ENCODE measurements around the gene MAST4.

MAST4 gene

DNA sequence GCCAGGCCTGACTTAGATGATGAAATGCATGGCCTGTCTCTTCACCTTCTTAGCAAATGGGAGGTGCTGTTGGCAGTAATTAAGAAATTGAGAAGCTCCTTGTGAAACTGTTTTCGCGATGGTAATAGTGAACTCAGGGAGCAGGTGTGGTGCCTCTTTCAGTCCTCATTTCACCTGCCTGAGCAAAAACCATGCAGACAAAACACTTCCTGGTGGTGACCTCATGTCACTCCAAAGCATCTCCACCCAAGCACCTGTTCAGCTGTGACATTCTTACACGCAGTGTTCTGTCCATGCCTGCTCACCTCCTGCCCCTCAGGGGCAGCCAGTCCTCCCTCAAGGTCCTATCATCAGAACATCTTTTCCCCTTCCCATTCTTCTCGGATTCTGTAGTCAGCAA, 453.9 kb downstream of the MAST4 start:
- Histone ChIP-seq H3K27me3 (ENCODE audit: control insufficient read depth in 1 of 2, insufficient read depth in 2 of 2, low read length in 2 of 2) (no peaks in the 10 kb centered on the region), H3K36me3 (ENCODE audit: control insufficient read depth in 2 of 2, insufficient read depth in 2 of 2, low read length in 2 of 2) (no peaks in the 10 kb centered on the region), H3K27ac (ENCODE audit: low read length) (no peak overlapping the region), H3K4me3 (ENCODE audit: low read length in 2 of 2) (no peak overlapping the region), H3K9ac (ENCODE audit: low read length in 2 of 2) (no peak overlapping the region), H3K4me1 (ENCODE audit: control insufficient read depth, insufficient read depth, low read length) (peaks cover 9% of the 10 kb centered on the region), H3K9me3 (ENCODE audit: control insufficient read depth in 2 of 2, low read length in 2 of 2) (no peaks in the 10 kb centered on the region)

GRCh38 chr5:67050635-67051034, 454.4 kb downstream of the MAST4 start:
- Histone ChIP-seq H3K27ac (ENCODE audit: low read length) (no peak overlapping the region), H3K9me3 (ENCODE audit: control insufficient read depth in 2 of 2, low read length in 2 of 2) (no peaks in the 10 kb centered on the region), H3K27me3 (ENCODE audit: control insufficient read depth in 1 of 2, insufficient read depth in 2 of 2, low read length in 2 of 2) (no peaks in the 10 kb centered on the region), H3K9ac (ENCODE audit: low read length in 2 of 2) (no peak overlapping the region), H3K4me1 (ENCODE audit: control insufficient read depth, insufficient read depth, low read length) (peaks cover 9% of the 10 kb centered on the region), H3K36me3 (ENCODE audit: control insufficient read depth in 2 of 2, insufficient read depth in 2 of 2, low read length in 2 of 2) (no peaks in the 10 kb centered on the region), H3K4me3 (ENCODE audit: low read length in 2 of 2) (no peak overlapping the region)

DNA sequence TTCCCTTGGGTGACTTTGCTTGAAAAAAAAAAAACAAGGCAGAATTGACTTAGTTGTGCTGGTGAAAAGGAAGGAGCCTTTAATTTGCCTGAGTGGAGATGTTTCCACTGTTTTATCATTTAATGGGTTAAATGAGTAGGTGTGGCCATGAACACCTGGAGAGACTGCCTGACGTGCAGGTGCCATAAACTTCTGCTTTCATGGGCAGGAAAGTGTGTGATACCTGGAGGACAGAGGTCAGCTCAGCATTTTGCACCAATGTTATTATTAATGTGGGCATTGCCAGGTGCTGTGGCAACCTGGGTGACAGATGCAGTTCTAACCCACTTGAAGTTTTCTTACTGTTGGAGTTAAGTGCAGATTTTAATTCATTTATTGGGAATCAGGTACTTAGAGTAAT, 455.0 kb downstream of the MAST4 start:
- no peak overlapping the region for H3K27ac ChIP-seq (ENCODE audit: low read length)

GRCh38 chr5:67052034-67052433, 455.8 kb downstream of the MAST4 start:
- Histone ChIP-seq H3K4me3 (ENCODE audit: low read length in 2 of 2) (no peak overlapping the region), H3K9ac (ENCODE audit: low read length in 2 of 2) (no peak overlapping the region), H3K36me3 (ENCODE audit: control insufficient read depth in 2 of 2, insufficient read depth in 2 of 2, low read length in 2 of 2) (peaks cover 0 to 2% of the 10 kb centered on the region in 2 donors), H3K4me1 (ENCODE audit: control insufficient read depth, insufficient read depth, low read length) (peaks cover 2% of the 10 kb centered on the region), H3K27ac (ENCODE audit: low read length) (no peak overlapping the region), H3K27me3 (ENCODE audit: control insufficient read depth in 1 of 2, insufficient read depth in 2 of 2, low read length in 2 of 2) (no peaks in the 10 kb centered on the region), H3K9me3 (ENCODE audit: control insufficient read depth in 2 of 2, low read length in 2 of 2) (no peaks in the 10 kb centered on the region)

More for the DNA sequence above, 455.0 kb downstream of the MAST4 start:
- H3K4me3 ChIP-seq (ENCODE audit: low read length in 2 of 2) = no peak overlapping the region
- peaks cover 5% of the 10 kb centered on the region for H3K4me1 ChIP-seq (ENCODE audit: control insufficient read depth, insufficient read depth, low read length)
- H3K27me3 ChIP-seq (ENCODE audit: control insufficient read depth in 1 of 2, insufficient read depth in 2 of 2, low read length in 2 of 2) = no peaks in the 10 kb centered on the region
- no peaks in the 10 kb centered on the region for H3K36me3 ChIP-seq (ENCODE audit: control insufficient read depth in 2 of 2, insufficient read depth in 2 of 2, low read length in 2 of 2)
- no peaks in the 10 kb centered on the region for H3K9me3 ChIP-seq (ENCODE audit: control insufficient read depth in 2 of 2, low read length in 2 of 2)
- H3K9ac ChIP-seq (ENCODE audit: low read length in 2 of 2) = no peak overlapping the region

DNA sequence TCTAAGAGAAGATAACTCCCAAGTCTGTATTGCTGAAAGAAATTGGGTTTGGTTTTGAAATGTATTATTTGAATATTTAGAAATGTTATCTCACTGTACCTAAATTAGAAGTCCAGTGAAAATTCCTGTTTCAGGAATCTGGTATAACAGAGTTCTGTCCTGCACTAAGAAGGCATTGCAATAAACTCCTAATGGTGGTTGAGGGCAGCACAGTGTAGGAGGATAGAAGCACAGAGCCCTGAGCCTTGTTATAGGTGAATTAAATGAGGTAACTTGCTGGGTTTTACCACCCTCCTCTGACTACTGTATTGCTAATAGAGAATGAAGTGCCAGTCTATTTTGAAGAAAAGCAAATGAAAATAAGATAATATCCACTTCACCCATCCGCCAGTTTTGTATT, 457.0 kb downstream of the MAST4 start:
- no peak overlapping the region for H3K4me3 ChIP-seq (ENCODE audit: low read length in 2 of 2)
- no peaks in the 10 kb centered on the region for H3K9me3 ChIP-seq (ENCODE audit: control insufficient read depth in 2 of 2, low read length in 2 of 2)
- H3K9ac ChIP-seq (ENCODE audit: low read length in 2 of 2) = no peak overlapping the region
- H3K4me1 ChIP-seq (ENCODE audit: control insufficient read depth, insufficient read depth, low read length) = no peaks in the 10 kb centered on the region
- H3K36me3 ChIP-seq (ENCODE audit: control insufficient read depth in 2 of 2, insufficient read depth in 2 of 2, low read length in 2 of 2) = peaks cover 0 to 3% of the 10 kb centered on the region in 2 donors
- H3K27me3 ChIP-seq (ENCODE audit: control insufficient read depth in 1 of 2, insufficient read depth in 2 of 2, low read length in 2 of 2) = no peaks in the 10 kb centered on the region
- H3K27ac ChIP-seq (ENCODE audit: low read length) = no peak overlapping the region

GRCh38 chr5:67058998-67059743, 463.0 kb downstream of the MAST4 start:
- Histone ChIP-seq H3K36me3 (ENCODE audit: control insufficient read depth in 2 of 2, insufficient read depth in 2 of 2, low read length in 2 of 2) (peaks cover 0 to 3% of the 10 kb centered on the region in 2 donors), H3K27me3 (ENCODE audit: control insufficient read depth in 1 of 2, insufficient read depth in 2 of 2, low read length in 2 of 2) (no peaks in the 10 kb centered on the region), H3K4me3 (ENCODE audit: low read length in 2 of 2) (no peak overlapping the region), H3K27ac (ENCODE audit: low read length) (no peak overlapping the region), H3K9ac (ENCODE audit: low read length in 2 of 2) (no peak overlapping the region), H3K9me3 (ENCODE audit: control insufficient read depth in 2 of 2, low read length in 2 of 2) (no peaks in the 10 kb centered on the region), H3K4me1 (ENCODE audit: control insufficient read depth, insufficient read depth, low read length) (no peaks in the 10 kb centered on the region)

DNA sequence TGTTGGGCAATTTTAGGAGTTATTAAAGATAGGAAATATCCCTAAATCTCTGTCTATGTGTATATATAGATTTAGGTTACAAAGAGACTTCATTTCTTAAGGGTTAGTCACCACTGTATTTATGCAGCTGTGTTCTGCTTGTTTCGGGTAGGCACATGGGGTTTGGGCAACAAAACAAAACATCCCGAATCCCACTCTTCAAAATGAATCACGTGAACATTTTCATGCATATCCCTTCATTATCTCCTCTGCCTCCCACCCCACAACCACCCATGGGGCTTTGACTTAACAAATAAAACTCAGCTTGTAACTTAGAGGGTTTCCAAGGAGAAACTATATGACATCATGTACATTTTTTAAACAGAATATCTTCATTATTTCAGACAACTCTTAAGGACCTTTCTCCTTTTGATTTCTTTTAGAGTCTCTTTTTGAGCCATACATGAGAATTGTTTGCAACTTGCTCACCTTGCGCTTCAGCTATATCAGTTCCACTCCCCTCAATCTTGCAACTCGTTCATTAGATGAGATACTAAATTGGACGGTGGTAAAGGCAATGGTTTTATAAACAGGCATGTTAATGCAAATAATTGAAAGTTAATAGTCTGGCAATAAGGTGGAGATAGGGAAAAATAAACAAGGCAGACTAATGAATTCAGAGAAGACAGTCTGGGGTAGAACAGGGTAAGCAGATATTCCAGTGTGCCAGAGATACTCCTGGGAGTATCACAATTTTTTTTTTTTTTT, 463.7 kb downstream of the MAST4 start:
- Histone ChIP-seq H3K36me3 (ENCODE audit: control insufficient read depth in 2 of 2, insufficient read depth in 2 of 2, low read length in 2 of 2) (peaks cover 0 to 3% of the 10 kb centered on the region in 2 donors), H3K4me1 (ENCODE audit: control insufficient read depth, insufficient read depth, low read length) (no peaks in the 10 kb centered on the region), H3K27ac (ENCODE audit: low read length) (no peak overlapping the region), H3K4me3 (ENCODE audit: low read length in 2 of 2) (no peak overlapping the region), H3K9ac (ENCODE audit: low read length in 2 of 2) (no peak overlapping the region), H3K9me3 (ENCODE audit: control insufficient read depth in 2 of 2, low read length in 2 of 2) (no peaks in the 10 kb centered on the region), H3K27me3 (ENCODE audit: control insufficient read depth in 1 of 2, insufficient read depth in 2 of 2, low read length in 2 of 2) (no peaks in the 10 kb centered on the region)

DNA sequence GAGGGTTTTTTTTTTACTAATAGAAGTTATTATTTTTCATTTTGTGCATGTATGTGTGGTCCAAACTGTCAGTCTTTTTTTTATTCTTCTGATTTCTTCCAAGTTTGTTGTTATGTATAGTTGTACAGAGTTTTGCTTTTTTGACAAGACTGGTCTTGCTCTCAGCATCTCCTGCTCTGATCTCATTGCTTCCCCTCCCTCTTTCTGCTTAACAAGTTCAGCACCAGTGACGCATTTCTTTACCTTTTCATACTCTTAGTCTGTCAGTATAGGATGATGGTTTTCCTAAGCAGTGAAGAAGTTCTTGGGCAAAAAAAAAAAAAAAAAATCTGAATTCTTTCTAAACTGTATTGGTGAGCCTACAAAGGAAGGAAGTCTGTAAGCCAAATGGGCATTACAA, 465.3 kb downstream of the MAST4 start:
- Histone ChIP-seq H3K4me3 (ENCODE audit: low read length in 2 of 2) (no peak overlapping the region), H3K4me1 (ENCODE audit: control insufficient read depth, insufficient read depth, low read length) (no peaks in the 10 kb centered on the region), H3K36me3 (ENCODE audit: control insufficient read depth in 2 of 2, insufficient read depth in 2 of 2, low read length in 2 of 2) (peaks cover 0 to 3% of the 10 kb centered on the region in 2 donors), H3K27ac (ENCODE audit: low read length) (no peak overlapping the region), H3K9ac (ENCODE audit: low read length in 2 of 2) (no peak overlapping the region), H3K27me3 (ENCODE audit: control insufficient read depth in 1 of 2, insufficient read depth in 2 of 2, low read length in 2 of 2) (no peaks in the 10 kb centered on the region), H3K9me3 (ENCODE audit: control insufficient read depth in 2 of 2, low read length in 2 of 2) (no peaks in the 10 kb centered on the region)

DNA sequence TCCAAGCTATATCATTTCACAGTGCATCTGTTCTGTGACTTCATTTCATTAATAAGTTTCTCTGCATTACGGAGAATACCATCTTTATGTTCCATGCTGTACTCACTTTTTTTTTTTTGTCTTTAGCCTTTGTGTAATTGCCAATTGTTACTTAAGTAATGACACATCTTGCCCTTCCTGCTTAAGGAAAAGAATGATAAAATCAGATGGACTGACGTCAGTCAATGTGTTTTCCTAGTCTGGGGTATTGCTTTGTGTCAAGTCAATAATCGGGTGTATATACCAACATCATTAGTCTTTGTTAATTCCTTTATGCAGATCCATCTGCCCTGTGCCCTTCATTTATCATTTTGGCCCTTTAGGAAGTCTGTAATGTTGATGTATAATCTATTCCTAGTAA, 466.9 kb downstream of the MAST4 start:
- H3K27ac ChIP-seq (ENCODE audit: low read length) = no peak overlapping the region

GRCh38 chr5:67063791-67064190, 467.6 kb downstream of the MAST4 start:
- no peaks in the 10 kb centered on the region for H3K27me3 ChIP-seq (ENCODE audit: control insufficient read depth in 1 of 2, insufficient read depth in 2 of 2, low read length in 2 of 2)
- no peak overlapping the region for H3K27ac ChIP-seq (ENCODE audit: low read length)
- H3K9ac ChIP-seq (ENCODE audit: low read length in 2 of 2) = no peak overlapping the region
- H3K4me1 ChIP-seq (ENCODE audit: control insufficient read depth, insufficient read depth, low read length) = no peaks in the 10 kb centered on the region
- H3K9me3 ChIP-seq (ENCODE audit: control insufficient read depth in 2 of 2, low read length in 2 of 2) = no peaks in the 10 kb centered on the region
- H3K36me3 ChIP-seq (ENCODE audit: control insufficient read depth in 2 of 2, insufficient read depth in 2 of 2, low read length in 2 of 2) = no peaks in the 10 kb centered on the region
- H3K4me3 ChIP-seq (ENCODE audit: low read length in 2 of 2) = no peak overlapping the region

More for the DNA sequence above, 466.9 kb downstream of the MAST4 start:
- Histone ChIP-seq H3K27me3 (ENCODE audit: control insufficient read depth in 1 of 2, insufficient read depth in 2 of 2, low read length in 2 of 2) (no peaks in the 10 kb centered on the region), H3K36me3 (ENCODE audit: control insufficient read depth in 2 of 2, insufficient read depth in 2 of 2, low read length in 2 of 2) (no peaks in the 10 kb centered on the region), H3K4me3 (ENCODE audit: low read length in 2 of 2) (no peak overlapping the region), H3K4me1 (ENCODE audit: control insufficient read depth, insufficient read depth, low read length) (no peaks in the 10 kb centered on the region), H3K9me3 (ENCODE audit: control insufficient read depth in 2 of 2, low read length in 2 of 2) (no peaks in the 10 kb centered on the region), H3K9ac (ENCODE audit: low read length in 2 of 2) (no peak overlapping the region)

DNA sequence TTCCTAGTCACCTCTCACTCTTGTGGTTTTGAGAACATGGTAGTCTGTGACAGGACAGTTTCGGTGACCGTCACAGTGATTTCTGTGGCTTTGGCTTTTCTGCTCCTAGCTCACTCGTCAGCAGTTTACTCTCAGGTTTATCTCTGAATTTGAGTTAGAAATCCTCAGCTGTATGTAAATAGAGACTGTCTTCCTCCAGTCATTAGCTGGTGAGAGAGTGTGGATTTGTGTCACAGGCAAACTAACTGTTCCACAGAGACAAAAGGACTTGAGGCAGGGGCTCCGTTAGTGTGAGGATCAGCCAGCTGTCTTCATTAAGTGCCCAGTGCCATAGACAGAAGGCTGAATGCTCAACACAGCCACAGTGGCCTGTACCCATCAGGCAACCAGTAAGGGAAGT, 469.0 kb downstream of the MAST4 start:
- H3K4me3 ChIP-seq (ENCODE audit: low read length in 2 of 2) = no peak overlapping the region
- no peaks in the 10 kb centered on the region for H3K9me3 ChIP-seq (ENCODE audit: control insufficient read depth in 2 of 2, low read length in 2 of 2)
- no peak overlapping the region for H3K27ac ChIP-seq (ENCODE audit: low read length)
- H3K36me3 ChIP-seq (ENCODE audit: control insufficient read depth in 2 of 2, insufficient read depth in 2 of 2, low read length in 2 of 2) = no peaks in the 10 kb centered on the region
- H3K4me1 ChIP-seq (ENCODE audit: control insufficient read depth, insufficient read depth, low read length) = no peaks in the 10 kb centered on the region
- H3K27me3 ChIP-seq (ENCODE audit: control insufficient read depth in 1 of 2, insufficient read depth in 2 of 2, low read length in 2 of 2) = no peaks in the 10 kb centered on the region
- H3K9ac ChIP-seq (ENCODE audit: low read length in 2 of 2) = no peak overlapping the region

Data from stomach smooth muscle (tissue), 2 donors.